Measurements from ENCODE around the gene FIBCD1. TPM values are rescaled to one million over a fixed set of nuclear protein-coding genes. Genes with fewer than 3 reads are reported as not detected.

FIBCD1 gene
- total RNA-seq, 2 donors from 2014 or later = 0.14 TPM; not detected in 1

DNA sequence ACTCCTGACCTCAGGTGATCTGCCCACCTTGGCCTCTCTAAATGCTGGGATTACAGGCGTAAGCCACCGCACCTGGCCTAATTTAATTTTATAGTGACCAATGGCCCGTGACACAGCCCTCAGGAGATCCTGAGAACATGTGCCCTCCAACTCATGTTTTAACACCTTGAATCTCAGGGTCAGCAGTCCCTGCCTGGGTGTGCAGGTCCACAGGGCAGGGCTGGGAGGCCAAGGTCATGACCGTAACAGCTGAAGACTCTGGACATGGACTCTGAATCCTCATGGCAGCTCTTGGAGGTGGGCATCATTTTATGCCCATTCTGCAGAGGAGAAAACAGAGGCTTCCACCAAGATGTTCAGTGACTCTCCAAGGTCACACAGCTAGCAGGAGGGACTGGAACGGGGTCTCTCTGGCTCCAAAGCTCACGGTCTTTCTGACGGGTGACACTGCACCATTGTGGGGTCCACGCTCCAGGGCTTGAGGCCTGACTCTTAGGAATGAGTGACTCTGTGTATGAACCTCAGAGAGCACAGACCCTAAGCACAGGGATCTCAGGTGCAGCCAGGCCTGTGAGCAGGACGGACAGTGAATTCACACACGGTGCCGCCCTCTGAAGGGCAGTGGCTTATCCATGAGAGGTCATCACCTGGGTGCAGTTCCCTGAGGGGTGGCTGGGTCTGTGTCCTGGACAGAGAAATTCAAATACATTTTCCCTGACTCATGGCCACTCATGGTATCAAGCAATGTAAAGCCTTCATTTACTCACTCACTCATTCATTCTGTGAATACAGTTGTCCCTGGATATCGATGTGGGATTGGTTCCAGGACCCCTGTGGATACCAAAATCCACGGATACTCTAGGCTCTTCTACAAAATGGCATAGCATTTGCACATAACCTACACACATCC is 37.1 kb upstream of the FIBCD1 start:
- intact Hi-C loops (cut with DNase I) = no loop called here
- DNase-seq (ENCODE audit: low spot score) = no peak

DNA sequence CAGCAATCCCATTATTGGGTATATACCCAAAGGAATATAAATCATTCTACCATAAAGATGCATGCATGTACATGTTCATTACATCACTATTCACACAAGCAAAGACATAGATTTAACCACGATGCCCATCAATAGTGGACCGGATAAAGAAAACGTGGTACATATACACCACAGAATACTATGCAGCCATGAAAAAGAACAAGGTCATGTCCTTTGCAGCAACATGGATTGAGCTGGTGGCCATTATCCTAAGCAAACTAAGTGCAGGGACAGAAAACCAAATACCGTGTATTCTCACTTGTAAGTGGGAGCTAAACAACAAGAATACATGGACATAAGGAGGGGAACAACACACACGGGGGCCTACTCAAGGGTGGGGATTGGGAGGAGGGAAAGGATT is 36.1 kb upstream of the FIBCD1 start:
- intact Hi-C loops (cut with DNase I) = no loop called here
- no peak for DNase-seq (ENCODE audit: low spot score)

DNA sequence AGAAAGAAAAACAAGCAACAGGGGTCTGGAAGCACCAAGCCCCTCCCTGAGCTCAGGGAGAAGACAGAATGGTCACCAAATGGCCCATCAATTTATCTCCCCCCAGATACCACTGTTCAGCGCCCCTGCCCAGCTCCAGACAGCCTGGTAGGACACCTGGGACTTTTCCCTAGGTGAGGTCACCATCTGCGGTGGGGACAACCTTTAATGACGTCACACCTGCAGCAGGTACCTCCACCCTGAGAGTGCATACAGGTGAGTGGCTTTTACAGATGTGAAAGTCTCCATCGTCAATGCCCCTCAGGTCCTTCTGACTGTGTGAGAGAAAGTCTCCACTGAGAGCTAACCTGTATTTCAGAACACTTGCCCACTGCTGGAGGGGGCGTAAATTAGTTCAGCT is 35.6 kb upstream of the FIBCD1 start:
- intact Hi-C loops (cut with DNase I) = no loop called here
- no peak for DNase-seq (ENCODE audit: low spot score)

DNA sequence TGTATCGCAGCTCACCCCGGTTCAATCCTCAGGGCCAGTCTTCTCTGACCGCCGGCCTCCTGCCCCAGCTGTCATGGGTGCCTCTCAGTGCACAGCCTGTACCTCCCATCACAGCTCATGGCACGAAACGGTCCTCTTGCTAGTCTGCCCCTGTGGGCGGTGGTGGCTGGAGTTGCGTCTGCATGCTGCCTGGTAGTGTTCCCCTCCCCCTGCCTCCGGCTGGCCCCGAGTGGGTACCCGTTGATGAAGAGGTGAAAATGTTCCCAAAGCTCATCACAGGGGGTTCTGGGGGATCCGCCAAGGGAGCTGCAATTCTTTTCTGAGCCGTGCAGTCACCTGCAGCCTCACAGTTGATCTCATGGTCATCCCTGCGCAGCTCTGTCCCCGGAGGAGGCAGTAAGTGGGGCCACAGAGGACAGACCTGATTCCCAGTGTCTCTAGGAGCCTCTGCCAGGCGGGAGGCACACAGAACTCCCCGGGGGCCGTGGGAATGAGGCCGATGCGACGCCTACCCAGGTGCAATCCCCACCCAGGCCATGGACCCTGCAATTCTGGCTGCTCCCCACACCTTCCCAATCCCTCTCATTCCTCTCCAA is 34.7 kb upstream of the FIBCD1 start:
- DNase-seq (ENCODE audit: low spot score) = no peak
- intact Hi-C loops (cut with DNase I) = no loop called here

DNA sequence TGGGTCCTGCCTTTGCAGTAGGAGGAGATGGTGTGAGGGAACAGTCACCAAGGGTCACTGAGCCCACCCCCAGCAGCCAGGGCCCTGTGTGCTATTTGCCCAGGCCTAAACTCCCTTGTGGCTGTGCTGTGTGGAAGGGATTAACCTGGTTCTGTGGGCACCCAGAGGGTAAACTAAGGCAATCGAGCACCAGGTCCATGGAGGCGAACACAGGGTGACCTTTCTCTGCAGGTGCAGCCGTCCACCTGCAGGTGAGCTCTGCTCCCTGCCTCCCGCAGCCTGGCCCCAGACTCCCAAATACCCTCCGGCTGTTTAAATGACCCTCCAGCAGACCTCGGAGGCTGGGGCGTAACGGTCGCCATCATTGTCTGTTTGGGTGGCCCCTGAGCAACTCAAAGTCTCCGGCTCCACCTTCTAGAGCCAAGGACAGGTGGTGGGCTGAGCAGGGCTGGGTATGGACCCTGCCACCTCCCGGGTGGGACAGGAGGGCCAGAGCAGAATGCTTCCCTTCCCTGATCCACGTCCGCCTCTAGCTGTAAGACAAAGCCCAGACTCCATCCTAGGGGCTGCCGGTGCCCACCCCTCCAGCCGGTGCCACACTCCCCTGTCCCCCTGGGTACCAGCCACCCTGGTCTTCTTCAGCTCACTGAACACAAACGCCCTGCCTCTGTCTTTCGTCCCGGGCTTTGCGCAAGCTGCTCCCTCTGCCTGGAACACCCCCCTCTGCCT is 34.1 kb upstream of the FIBCD1 start:
- intact Hi-C loops (cut with DNase I) = no loop called here
- no peak for DNase-seq (ENCODE audit: low spot score)

DNA sequence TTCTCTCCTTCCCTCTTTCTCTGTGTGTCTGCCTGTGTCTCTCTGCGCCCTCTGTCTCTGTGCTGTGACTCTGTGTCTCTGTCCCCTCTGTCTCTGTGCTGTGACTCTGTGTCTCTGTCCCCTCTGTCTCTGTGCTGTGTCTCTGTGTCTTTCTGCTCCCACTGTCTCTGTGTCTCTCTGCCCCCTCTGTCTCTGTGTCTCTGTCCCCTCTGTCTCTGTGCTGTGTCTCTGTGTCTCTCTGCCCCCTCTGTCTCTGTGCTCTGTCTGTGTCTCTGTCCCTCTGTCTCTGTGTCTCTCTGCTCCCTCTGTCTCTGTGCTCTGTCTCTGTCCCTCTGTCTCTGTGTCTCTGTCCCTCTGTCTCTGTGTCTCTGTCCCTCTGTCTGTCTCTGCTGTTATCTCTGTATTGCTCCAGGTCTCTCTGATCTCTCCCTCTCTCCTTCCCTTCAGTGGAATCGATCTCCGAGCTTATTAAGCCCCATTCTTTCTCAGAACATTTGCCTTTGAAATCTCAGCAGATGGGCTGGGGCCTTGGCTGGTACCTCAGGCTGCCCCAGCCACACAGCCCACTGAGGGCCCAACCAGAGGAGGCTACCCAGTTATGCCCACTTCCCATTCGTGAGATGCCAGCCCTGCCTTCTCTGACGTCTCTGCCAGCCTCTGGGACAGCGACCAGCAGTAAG is 33.4 kb upstream of the FIBCD1 start:
- intact Hi-C loops (cut with DNase I) = no loop called here
- no peak for DNase-seq (ENCODE audit: low spot score)

DNA sequence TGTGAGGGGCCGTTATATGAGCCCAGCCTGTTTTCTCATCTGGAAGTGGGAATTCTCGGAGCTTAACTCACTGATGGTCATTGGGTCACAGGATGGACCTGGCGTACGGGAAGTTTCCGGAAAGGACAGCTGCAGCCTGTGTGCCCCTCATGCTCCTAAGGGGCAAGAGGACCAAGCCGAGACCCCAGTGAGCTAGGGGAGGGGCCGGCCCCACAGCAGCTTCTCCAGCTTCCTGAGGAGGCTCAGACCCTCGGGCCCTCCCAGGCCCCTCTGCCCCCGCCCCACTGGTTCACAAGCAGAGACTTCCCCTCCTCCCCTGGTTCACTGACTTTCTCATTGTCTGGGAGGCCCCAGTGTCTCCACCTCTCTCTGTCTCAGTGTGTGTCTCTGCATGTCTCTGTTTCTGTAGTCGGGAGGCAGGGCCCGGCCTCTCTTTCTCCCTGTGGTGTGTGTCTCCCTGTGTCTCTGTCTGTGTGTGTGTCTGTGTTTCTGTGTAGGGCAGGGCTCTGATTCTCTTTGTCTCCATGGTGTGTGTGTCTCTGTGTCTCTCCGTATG is 32.3 kb upstream of the FIBCD1 start:
- DNase-seq (ENCODE audit: low spot score) = no peak
- intact Hi-C loops (cut with DNase I) = no loop called here

DNA sequence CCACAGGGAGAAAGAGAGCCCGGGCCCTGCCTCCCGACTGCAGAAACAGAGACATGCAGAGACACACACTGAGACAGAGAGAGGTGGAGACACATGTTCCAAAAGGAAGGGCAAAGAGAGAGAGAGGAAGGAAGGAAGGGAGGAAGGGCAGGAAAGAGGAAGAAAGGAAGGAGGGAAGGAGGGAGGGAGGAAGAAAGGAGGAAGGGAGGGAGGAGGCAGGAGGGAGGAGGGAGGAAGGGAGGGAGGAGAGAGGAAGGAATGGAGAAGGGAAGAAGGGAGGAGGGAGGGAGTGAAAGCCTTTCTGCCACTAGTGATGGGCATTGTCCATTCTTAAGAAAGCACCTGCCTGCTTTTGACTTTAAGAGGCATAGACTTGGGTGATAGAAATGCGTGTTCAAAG is 31.8 kb upstream of the FIBCD1 start:
- intact Hi-C loops (cut with DNase I) = no loop called here
- no peak for DNase-seq (ENCODE audit: low spot score)

DNA sequence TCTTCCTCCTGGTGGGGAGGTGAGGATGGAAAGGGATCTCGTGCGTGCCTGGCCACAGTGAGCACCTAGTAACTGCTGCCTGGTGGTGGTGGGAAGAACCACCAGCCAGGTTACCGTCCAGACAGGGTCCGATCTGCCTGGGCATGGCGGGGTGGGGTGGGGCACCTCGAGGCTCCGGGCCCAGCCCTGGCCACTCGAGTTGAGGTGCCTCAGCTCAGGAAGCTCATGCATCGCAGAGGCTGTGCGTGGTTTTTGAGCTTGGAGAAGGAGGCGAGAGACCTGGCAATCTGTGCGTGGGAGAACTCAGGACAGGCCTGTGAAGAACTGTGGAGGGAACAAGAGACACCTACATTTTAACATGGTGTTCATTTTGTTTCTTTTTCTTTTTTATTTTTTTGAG is 31.0 kb upstream of the FIBCD1 start:
- intact Hi-C loops (cut with DNase I) = no loop called here

DNA sequence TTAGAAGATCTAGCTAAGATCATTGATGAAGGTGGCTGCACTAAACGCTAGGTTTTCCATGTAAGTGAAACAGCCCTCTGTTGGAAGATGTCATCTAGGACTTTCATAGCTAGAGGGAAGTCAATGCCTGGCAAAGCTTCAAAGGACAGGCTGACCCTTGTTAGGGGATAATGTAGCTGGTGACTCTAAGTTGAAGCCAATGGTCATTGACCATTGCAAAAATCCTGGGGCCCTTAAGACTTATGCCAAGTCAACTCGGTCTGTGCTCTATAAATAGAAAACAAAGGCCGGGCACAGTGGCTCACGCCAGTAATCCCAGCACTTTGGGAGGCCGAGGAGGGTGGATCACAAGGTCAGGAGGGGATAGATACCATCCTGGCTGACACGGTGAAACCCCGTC is 26.6 kb upstream of the FIBCD1 start:
- intact Hi-C loops (cut with DNase I) = no loop called here
- no peak for DNase-seq (ENCODE audit: low spot score)

More for the DNA sequence above, 31.0 kb upstream of the FIBCD1 start:
- DNase-seq (ENCODE audit: low spot score) = no peak

DNA sequence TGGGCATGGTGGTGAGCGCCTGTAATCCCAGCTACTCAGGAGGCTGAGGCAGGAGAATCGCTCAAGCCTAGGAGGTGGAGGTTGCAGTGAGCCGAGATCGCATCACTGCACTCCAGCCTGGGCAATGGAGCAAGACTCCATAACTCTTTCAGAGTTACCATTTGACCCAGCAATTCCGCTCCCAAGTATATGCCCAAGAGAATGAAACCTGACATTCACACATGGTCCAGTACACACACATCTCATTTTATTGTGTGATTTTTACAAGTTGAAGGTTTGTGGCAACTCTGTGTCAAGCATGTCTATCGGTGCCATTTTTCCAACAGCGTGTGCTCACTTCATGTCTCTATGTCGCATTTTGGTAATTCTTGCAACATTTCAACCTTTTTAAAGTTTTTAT is 24.9 kb upstream of the FIBCD1 start:
- intact Hi-C loops (cut with DNase I) = no loop called here
- DNase-seq (ENCODE audit: low spot score) = no peak

DNA sequence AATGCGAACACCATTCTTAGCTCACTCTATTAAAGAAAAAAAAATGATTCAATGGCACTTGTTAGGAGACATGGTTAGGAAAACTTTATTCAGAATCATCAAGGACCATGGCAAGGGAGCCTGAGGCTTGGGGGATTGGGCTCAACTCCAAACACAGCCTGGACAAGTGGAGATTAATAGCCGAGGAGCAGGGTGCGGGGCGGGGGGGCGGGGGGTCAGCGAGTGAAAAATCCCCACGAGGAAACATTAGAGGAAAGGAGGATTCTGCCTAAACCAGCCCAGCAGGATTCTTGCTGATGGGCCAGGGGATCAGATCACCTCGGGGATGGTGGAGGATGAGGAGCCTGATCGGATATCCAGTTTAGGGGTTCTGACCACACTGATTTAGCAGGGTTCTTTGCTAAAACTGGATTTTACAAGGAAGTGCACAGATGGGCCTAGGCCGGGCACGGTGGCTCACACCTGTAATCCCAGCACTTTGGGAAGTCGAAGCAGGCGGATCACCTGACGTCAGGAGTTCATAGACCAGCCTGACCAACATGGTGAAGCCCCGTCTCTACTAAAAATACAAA is 24.4 kb upstream of the FIBCD1 start:
- intact Hi-C loops (cut with DNase I) = no loop called here
- DNase-seq (ENCODE audit: low spot score) = no peak

DNA sequence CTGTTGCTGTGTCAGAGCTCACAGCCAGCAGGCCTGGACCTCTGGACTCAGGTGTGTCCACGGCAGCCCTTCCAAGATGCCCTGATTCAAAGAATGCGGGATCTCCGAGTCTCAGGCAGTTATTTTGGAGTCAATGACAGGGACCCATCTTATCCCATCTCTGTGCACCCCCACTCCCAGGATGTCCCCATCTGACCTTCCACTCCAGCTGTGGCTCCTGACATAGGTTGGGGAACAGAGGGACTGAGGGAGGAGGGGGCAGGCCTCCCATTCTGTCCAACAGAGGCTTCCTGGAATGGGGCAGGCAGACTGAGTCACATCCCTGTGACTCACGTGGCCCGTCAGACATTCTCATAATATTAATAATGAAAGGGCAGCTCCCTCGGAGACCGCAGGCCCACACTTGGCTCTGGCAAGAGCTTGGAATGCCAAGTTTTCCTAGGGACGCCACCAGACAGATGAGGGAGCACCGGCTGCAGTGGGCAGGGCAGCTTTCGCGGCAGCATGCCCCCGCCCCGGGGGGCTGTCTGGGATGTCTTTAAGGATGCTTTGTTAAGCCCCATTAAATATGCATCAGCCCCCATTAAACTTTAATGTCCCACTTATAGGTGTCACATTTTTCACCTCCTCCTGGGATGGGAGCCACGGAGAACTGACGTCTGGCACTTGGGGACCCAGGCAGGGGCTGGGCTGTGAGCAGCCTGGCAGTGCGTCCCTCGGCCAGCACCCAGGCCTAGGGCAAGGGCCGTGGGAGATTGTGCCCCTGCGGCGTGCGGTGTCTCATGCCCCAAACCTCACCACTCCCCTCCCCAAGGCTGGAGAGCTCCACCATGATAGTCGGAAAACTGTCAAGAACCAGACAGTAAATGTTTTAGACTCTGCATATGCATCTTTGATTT is 23.6 kb upstream of the FIBCD1 start:
- intact Hi-C loops (cut with DNase I) = no loop called here
- peak; percentile 93 for DNase-seq (ENCODE audit: low spot score)

DNA sequence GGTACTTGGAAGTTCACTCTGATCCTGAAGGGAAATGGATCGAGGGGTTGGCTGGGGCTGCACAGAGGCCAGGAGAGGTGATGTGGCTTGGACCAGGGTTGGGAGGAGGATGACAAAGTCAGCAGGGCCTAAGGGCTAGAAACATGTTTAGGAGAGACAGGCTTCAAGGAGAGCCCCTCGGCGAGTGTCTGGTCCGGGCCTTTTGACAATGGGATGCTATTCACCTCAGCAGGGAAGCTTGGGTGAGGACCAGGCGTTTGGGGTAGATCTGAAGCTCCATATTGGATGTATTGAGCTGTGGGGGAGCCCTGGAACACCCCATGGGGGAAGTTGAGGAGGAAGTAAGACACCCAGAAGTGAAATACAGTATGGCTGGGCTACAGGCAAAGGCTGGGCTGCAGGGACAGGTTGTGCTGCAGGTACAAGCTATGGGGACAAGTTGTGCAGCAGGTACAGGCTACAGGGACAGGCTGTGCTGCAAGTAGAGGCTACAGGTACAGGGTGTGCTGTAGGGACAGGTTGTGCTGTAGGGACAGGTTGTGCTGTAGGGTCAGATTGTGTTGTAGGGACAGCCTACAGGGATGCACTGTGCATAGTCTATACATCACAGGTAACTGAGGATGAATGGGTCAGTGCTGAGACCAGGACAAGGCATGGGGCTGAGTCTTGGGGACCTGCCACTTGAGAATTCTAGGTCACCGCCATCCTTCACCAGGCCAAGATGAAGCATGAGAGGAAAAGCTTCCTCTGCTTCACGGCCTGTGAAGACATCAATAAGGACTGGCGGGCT is 22.7 kb upstream of the FIBCD1 start:
- DNase-seq (ENCODE audit: low spot score) = no peak
- intact Hi-C loops (cut with DNase I) = no loop called here

DNA sequence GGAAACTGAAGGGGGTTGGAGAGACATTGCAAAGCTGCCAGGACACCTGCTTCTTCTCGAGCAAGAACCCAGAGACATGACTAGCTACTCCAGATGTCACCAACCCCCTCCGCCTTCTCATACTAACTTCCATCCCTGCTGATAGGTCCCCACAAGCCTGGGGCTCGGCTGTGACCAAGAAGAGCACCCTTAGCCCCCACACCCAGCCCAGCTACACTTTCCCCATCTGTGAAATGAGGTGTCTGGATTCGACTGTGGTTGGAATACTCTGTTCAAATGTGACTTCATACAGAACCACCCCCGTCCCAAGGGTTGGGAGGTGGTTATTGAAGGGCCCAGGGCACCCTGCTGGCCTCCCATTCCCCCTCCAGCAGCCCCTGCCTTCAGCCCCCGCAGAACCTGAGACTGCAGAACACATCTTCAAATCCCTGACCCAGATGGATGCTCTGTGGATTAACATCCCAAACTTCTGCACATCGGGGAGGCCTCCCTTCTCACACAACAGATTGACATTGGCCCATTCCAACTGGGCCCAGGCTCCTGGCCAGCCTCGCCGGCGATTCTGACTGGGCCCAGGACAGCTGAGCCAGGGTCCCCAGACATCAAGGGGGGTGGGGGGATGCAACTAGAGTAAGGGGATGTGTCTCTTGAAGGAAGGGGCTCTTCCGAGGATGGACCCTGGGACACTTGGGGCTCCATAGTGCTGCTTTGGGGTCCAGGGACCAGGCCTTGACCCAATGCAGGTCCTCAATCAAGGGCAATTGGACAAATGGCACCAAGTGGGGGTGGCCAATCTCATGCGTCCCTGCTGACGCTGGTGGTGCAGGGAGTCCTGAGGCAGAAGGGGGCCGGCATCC is 21.7 kb upstream of the FIBCD1 start:
- intact Hi-C loops (cut with DNase I) = no loop called here
- DNase-seq (ENCODE audit: low spot score) = no peak

DNA sequence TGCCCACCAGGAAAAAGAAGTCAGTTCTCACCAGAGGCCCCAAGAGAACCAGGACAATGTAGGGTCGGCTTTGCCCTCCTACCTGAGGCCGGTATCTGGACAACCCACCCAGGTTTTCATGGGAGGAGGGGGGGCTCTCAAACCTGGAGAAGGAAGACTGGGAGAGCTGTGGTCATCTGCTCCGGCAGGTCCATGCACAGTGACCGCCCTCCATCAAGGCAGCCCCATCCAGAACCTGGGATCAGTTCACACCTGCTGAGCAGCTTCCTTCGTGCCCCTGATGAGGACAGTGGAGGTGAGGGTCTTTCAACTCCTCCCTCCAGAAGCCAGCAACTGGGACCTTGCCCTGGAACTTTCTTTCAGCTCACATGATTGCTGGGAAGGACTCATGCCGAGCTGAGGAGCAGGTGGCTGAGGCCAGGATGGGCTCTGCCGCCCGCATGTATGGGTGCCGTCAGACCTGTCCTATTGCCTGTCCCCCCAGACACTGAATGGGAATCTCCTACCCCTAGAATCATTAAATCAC is 20.8 kb upstream of the FIBCD1 start:
- DNase-seq (ENCODE audit: low spot score) = no peak
- intact Hi-C loops (cut with DNase I) = no loop called here

Data from posterior vena cava (tissue), 2 donors.